ENCODE measurements around the gene CYB5RL.
"Not testable (repeated sequence)": the region's sequence is repeated elsewhere in the genome, so short reads cannot be mapped to it uniquely, and the experiment has no call there.

CYB5RL gene

GRCh38 chr1:54186056-54186455, 13.8 kb downstream of the CYB5RL start:
- DNase-seq (ENCODE audit: low spot score) = no peak

- no peak for DNase-seq (ENCODE audit: low spot score)
These were observed 19.0 kb downstream of the CYB5RL start for GRCh38 chr1:54180701-54181360.

GRCh38 chr1:54178296-54179070, 21.3 kb downstream of the CYB5RL start:
- no peak for DNase-seq (ENCODE audit: low spot score)

- DNase-seq (ENCODE audit: low spot score) = no peak
These were observed 22.1 kb downstream of the CYB5RL start for GRCh38 chr1:54177726-54178125.

DNA sequence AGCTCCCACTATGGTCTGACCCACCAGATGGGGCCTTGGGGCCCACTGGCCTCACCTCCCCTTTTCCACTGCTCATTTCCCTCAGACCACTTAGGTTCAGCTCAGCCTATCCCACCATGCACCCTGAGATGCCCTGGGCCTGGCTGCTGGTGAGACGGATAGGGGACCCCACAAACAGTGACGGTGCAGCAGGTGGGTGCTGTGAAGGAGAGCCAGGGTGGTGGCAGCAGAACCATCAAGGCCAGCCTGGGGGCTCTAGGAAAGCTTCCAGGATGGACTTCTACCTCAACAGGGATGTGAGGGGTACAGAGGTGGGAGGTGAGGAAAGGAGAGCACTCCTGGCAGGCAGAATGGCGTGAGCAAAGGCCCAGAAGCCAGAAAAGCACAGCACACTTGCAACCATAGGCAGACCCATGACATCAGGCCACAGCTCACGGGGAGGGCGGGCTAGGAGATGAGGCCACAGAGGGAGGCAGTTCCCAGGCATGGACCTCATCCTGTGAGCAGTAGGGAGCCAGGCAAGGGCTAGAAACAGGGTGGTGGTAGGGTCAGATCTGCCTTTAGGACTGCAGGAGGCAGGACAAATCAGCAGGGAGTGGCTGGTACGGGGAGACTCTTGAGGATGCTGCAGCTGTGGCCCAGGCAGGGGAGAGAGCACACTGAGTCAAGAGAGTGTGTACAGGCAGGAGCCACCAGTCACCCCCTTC, 23.1 kb downstream of the CYB5RL start:
- no peak for DNase-seq (ENCODE audit: low spot score)

DNA sequence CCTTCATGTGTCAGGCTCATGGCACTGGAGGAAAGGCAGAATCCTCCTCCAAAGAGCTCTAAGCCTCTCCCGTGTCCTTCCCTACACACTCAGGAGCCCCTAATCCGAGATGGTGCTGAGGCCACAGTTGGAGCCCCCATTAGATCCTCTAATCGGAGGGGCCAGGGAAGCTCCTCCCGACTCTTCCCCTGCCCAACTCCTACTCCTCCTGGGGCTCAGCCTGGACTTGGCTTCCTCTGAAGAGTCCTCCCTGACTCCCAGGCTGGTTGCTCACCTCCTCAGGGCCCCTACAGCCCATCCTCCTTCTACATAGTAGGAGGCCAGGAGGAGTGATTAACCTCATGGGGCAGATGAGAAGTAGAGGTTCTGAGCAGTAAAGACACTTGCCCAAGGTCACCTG, 25.7 kb downstream of the CYB5RL start:
- DNase-seq (ENCODE audit: low spot score) = no peak

- DNase-seq (ENCODE audit: low spot score) = no peak
These were observed 26.1 kb downstream of the CYB5RL start for GRCh38 chr1:54173681-54174080.

DNA sequence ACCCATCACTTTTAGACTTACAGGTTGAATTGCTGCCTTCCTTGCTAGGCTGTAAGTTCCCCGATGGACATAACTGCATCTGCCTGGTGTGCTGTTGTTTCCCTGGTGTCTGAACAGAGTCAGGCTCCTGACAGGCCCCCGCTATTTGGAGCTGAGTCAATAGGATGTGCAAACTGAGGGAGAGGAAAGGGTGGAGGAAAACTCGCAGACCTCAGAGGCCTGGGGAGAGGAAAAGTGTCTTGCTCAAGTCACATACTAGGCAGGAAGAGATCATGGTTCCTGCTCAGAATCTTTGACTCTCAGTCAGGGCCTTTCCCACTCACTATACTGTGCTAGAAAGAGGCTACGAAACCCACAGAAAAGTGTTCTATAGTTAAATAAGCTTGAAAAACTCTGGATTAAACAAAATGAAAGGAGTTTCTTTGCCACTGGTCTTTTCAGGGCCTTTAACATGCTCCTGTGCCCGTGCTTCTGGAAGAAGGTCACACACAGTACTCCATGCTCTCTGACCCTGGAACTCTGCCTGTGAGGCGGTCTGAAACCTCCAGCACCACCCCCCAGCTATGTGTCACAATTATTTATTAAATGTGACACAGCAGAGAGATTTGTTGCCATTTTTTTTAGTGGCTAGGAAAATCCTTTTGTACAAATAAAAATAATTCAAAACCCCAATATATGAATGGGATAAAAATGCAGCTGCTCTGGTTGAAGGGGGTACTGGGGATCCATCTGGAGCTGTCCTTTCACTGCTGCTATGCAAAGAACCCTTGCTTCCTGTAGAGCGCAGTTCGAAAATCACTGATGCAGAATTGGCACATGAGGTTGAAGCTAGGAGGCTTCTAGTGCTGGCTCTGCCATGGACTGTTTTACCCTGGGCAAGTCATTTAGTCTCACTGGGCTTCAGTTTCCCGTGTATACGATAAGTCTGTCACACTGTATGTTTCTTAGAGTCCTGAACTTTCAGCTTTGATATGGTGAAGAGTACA, 26.9 kb downstream of the CYB5RL start:
- no peak for DNase-seq (ENCODE audit: low spot score)

- no peak for DNase-seq (ENCODE audit: low spot score)
These were observed 28.2 kb downstream of the CYB5RL start for GRCh38 chr1:54171606-54172005.

- no peak for DNase-seq (ENCODE audit: low spot score)
These were observed 28.8 kb downstream of the CYB5RL start for GRCh38 chr1:54171016-54171415.

- DNase-seq (ENCODE audit: low spot score) = no peak
These were observed 30.8 kb downstream of the CYB5RL start for GRCh38 chr1:54169068-54169467.

DNA sequence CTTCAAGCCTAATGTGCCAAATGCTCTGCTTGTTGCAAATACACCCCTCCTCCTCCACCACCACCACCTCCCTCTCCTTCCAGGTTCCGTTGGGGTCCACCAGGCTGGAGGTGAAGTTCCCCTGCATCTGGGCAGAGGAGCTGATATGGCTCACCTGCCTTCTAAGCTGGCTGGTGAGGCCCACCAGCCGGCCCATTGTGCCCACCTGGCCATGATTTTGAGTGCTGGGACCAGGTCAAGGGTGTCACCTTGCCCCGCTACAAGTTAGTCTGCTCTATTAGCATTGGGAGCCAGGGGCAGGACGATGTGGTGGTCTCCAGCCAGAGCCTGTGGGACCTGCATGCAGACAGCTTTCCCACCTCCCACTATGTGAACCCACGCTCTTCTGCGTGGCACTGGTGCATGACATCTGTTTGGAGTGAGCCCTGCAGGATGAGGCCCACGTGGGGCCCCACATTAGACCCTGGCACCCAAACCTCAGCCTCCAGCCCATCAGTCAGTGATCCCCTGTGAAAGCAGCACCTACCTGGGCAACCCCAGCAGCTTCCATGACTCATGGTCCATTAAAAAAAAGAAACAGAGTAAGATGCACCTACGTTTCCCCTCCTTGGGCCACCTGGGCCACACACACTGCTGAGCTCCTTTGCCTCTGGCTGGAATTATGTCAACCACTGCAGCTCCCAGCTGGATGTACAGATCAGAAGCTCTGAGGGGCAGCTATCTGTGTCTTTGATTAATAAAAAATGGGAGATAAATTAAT, 31.4 kb downstream of the CYB5RL start:
- no peak for DNase-seq (ENCODE audit: low spot score)

GRCh38 chr1:54167422-54168139, 32.2 kb downstream of the CYB5RL start:
- DNase-seq (ENCODE audit: low spot score) = no peak

GRCh38 chr1:54166357-54166756, 33.5 kb downstream of the CYB5RL start:
- DNase-seq (ENCODE audit: low spot score) = not testable (repeated sequence)

- DNase-seq (ENCODE audit: low spot score) = no peak
These were observed 34.7 kb downstream of the CYB5RL start for GRCh38 chr1:54165146-54165545.

DNA sequence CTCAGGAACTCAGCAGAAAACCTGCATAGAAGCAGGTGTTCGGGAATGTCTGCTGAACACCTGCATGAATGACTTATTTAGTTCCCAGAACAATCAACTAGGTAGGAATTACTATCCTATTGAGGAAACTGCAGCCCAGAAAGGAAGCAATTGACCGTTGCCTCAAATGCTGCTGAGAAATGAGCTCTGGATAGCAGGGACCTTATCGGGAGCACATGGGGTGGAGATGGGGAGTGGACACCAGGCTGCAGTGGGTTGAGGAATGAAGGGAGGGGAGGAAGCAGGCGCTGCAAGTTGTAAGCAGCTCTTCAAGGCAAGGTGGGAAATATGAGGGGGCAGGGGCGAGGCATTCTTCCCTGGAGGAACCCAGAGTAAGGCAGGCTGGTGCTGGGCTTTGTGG, 36.3 kb downstream of the CYB5RL start:
- DNase-seq (ENCODE audit: low spot score) = no peak

- no peak for DNase-seq (ENCODE audit: low spot score)
These were observed 36.8 kb downstream of the CYB5RL start for GRCh38 chr1:54163051-54163450.

GRCh38 chr1:54161495-54162168, 38.2 kb downstream of the CYB5RL start:
- no peak for DNase-seq (ENCODE audit: low spot score)

- DNase-seq (ENCODE audit: low spot score) = no peak
These were observed 39.5 kb downstream of the CYB5RL start for GRCh38 chr1:54160351-54160750.

Measured in globus pallidus (tissue), 1 donor.